Superior temporal gyrus (tissue), 1 donor: ENCODE measurements around the gene EXOSC1.
A peak's percentile ranks its signal among the peaks of the same experiment; 100 is the strongest.
"Not testable (repeated sequence)": the region's sequence is repeated elsewhere in the genome, so short reads cannot be mapped to it uniquely, and the experiment has no call there.

Experiments used
- DNase-seq: peaks from one replicate; pipeline ENCODE4 v3.0.0-alpha.2; 2016; ENCODE audit errors: extremely low spot score

The EXOSC1 gene

GRCh38 chr10:97408496-97408992, 37.3 kb downstream of the EXOSC1 start:
- DNase-seq = no peak

- DNase-seq = no peak
These were observed 37.9 kb downstream of the EXOSC1 start for GRCh38 chr10:97407952-97408248.

- peak; percentile 87 for DNase-seq
These were observed 38.4 kb downstream of the EXOSC1 start for GRCh38 chr10:97407211-97407951.

- not testable (repeated sequence) for DNase-seq
These were observed 39.3 kb downstream of the EXOSC1 start for GRCh38 chr10:97406483-97406882.

GRCh38 chr10:97406064-97406463, 39.7 kb downstream of the EXOSC1 start:
- no peak for DNase-seq

- no peak for DNase-seq
These were observed 41.8 kb downstream of the EXOSC1 start for GRCh38 chr10:97404044-97404443.

GRCh38 chr10:97401455-97401919, 44.3 kb downstream of the EXOSC1 start:
- DNase-seq = no peak

GRCh38 chr10:97400665-97401454, 44.9 kb downstream of the EXOSC1 start, which contains the start of gene RRP12:
RRP12 (minus strand) TSS chr10:97401340; CDS start chr10:97401231, 109 bp downstream.
- peak; percentile 99 for DNase-seq

- DNase-seq = peak; percentile 18
These were observed 45.8 kb downstream of the EXOSC1 start for GRCh38 chr10:97399843-97400545.

GRCh38 chr10:97396056-97396455, 49.8 kb downstream of the EXOSC1 start:
- no peak for DNase-seq

- DNase-seq = no peak
These were observed 52.7 kb downstream of the EXOSC1 start for GRCh38 chr10:97393034-97393573.

GRCh38 chr10:97390091-97390490, 55.7 kb downstream of the EXOSC1 start:
- no peak for DNase-seq

- DNase-seq = no peak
These were observed 57.7 kb downstream of the EXOSC1 start for GRCh38 chr10:97388152-97388551.
